ENCODE results near the gene PLEKHA6. TPM values are rescaled to one million over a fixed set of nuclear protein-coding genes. Genes with fewer than 3 reads are reported as not detected.

Gene PLEKHA6
- total RNA-seq, 1 donor from 2014 or later = 27.9 TPM

DNA sequence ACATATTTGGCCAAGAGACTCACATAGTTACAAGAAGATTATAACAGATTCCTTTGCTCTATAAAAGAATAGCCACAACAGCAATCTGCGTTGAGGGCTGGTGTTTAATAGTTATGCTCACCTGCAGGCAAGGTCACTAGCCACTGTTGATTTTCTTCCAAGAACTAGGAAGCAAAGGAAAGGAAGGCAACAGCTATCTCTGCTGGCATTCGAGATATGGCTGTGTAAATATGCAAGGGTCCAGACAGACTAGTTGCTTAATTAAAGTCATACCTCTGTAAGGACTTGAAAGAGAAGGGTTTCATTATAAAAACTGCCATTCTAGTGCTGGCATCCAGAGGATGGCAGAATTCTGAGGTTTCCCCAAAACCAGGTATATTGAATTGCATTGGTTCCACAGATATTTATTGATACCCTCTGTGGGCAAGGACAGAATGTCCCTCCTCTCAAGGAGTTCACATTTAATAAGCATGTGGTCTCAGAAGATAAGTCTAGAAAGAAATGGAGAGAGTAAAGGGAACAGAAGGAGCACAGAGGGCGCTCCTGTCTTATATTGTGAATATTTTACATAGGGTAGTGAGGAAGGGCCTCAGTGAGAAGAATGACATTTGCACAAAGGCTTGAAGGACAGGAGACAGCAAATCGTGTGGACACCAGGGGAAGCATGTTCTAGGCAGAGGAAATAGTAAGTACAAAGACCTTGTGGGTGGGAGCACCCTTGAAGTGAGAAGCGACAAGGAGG, 23.6 kb upstream of the PLEKHA6 start:
- no peak for DNase-seq (ENCODE audit: low spot score)
- intact Hi-C loops (cut with DNase I) = no loop called here

DNA sequence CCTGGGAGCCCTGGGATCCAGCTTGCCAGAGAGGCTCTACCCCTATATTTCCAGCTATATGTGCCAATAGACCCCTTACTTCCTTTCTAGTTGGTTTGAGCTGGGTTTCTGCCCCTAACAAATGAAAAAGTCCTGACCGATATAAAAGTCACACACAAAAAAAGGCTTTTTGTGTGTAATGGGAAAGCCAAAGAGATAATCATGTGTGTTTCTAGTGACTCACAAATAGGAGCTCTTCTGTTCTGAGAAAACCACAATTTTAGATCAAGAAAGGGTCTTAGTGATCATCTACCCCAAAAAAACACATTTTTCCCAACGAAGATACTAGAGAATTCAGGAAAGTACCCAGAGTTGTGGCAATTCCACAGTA, 23.0 kb upstream of the PLEKHA6 start:
- intact Hi-C loops (cut with DNase I) = no loop called here

DNA sequence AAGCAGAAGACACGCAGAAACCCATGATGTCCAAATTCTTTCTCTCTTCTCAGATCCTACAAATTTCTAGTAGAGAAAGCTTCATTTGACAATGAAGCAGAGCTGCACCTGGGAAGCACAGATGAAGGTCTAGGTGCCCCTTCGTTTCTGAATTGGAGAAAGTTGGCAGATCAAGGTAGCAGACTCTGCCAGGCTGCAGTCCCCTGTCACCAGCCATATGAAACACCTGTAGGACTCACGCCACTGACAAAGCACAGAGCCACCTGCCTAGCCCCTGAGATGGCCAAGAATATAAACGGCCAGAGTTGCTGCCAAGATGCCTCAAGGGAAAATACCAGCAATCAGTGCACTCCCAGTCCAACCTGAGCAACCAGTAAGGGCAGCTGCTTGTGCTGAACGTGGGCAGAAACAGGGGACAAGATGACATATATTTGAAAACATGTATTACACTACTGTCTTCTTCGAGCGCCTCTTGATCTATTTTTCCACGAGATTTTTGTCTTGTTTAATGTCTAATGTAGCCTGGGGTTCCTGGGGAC, 20.6 kb upstream of the PLEKHA6 start:
- intact Hi-C loops (cut with DNase I) = no loop called here
- no peak for DNase-seq (ENCODE audit: low spot score)

More for the DNA sequence above, 23.0 kb upstream of the PLEKHA6 start:
- DNase-seq (ENCODE audit: low spot score) = no peak

DNA sequence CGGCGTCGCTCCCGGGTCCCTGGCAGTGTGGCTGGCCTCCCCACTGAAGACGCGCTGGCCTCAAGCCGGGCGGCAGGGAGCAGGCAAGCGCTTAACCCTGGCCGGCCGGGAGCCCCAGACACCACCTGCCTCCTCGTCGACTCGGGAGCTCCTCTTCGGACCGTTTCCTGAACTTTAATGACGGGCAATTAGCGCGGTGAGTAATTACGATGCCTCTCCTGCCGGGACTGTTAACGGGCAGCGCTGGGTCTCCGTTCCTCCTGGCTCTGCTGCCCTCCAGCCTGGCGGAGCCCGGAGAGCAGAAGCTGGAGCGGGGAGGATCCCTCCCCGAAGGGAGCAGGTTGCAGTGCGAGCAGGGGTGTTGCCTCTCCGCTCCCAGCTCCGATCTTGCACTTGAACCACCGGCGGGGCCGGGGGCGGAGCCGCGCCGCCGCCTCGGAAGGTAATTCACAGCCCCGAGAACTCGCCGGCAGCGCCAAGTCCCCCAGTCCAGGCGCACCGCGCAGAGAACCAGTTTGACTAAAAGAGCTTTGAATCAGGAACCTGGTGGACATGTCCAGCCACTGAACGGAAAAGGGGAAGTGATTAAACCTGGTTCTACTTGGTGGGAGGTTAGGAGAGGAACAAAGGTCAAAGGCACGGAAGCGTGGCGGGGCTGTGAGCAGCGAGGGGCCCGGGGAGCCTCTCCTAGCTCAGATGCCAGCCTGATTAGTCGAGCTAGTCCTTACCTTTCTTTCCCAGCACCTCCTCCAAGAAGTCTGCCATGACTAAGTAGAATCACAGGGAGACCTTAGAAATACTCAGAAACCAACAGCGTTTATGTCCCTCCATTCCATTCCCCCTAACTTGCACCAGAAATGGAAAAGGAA, 18.3 kb upstream of the PLEKHA6 start:
- DNase-seq (ENCODE audit: low spot score) = no peak

DNA sequence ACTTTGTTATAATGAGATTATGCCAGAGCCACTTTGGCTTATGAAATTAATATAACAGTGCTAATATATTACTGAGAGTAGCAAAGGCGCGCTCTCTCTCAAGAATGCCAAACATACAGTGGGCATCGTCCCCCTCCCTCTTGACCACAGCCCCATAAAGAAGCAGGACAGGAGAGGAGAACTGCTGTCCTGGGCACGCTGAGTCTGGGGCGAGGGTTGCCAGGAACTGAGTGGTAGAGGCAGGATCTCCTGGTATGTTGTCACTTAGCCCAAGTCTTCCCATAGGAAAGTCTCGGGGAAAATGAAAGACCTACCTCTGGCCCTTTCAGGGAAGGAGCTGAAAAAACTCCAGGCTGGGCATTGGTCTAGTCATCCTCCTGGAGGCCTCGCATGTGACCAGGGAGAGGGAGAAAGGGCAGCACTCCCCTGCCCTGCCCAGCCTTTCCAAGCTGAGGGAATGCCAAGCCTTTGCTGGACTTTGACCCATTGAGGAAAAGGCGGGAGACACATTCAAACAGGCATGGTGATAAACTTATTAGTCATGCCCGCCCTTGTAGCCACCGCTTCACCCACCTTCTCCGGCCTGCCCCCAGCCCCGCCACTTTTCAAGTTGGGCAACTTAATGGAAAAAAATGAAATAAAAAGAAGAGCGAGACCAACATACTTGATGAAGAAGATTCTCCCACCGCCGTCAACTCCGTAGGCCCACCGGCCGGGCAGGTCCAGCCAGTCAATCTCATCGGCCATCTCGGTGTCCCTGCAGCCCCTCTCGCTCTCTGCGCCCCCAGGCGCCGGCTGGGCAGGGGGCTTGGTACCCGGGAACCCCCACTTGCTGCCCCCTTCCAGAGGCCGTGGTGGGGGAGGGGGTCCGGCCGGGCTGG, 17.4 kb upstream of the PLEKHA6 start:
- DNase-seq (ENCODE audit: low spot score) = no peak
- intact Hi-C loops (cut with DNase I) = no loop called here

More for the DNA sequence above, 18.3 kb upstream of the PLEKHA6 start:
- intact Hi-C loops (cut with DNase I) = no loop called here

DNA sequence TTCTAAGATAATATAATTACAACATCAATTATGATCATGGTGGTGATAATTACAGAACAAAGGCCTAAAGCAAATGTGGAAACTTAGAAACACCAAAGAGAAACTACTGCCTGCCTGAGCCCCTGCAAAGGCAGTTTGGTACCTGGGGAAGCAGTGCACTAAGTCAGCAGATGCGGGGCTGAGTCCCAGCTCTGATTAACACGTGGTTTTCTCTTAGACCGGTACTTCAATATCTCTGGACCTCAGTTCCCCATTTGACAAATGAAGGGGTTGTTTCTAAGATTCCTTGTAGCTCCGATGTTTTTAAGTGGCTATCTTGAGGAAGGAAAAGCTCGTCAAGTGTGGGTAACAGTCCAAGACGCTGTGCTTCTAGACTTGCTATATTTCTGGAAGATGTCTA, 16.7 kb upstream of the PLEKHA6 start:
- DNase-seq (ENCODE audit: low spot score) = no peak
- intact Hi-C loops (cut with DNase I) = no loop called here

DNA sequence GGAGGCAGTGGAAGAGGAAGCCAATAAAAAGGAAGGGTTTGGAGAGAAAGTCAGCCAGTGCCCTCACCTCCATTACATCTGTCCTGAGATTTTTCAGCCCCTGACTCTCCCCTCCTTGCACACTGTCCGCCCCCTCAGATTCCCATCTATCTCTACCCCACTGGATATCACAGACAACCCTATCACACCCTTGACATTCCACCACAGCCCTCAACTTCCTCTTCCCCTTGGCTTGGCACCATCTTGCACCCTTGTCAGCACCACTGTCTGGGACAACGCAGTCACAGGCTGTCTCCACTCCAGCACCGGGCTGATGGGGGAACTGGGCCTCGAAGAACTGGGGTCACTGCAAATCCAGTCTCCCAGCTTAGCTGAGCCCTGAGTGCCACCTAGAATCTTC, 14.2 kb upstream of the PLEKHA6 start:
- no peak for DNase-seq (ENCODE audit: low spot score)
- intact Hi-C loops (cut with DNase I) = no loop called here

DNA sequence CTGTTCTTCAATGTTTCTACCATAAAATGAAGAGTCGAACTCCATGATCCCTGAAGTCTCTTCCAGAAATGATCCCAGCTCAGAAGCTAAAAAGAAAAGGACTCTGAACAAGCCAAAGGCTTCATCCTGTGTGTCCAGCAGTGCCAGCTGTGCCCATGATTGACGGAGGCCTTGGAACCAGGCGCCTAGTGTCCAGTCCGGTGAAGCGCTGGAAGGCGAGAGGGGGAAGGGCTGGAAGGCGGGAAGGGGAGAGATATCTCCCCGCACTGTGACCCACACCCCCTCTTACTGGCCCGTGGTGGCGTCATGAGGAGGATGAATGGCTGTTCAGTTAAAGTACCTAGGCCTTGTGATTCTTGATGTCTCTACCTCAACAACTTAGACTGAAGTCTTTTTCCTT, 10.4 kb upstream of the PLEKHA6 start:
- DNase-seq (ENCODE audit: low spot score) = no peak
- intact Hi-C loops (cut with DNase I) = no loop called here

DNA sequence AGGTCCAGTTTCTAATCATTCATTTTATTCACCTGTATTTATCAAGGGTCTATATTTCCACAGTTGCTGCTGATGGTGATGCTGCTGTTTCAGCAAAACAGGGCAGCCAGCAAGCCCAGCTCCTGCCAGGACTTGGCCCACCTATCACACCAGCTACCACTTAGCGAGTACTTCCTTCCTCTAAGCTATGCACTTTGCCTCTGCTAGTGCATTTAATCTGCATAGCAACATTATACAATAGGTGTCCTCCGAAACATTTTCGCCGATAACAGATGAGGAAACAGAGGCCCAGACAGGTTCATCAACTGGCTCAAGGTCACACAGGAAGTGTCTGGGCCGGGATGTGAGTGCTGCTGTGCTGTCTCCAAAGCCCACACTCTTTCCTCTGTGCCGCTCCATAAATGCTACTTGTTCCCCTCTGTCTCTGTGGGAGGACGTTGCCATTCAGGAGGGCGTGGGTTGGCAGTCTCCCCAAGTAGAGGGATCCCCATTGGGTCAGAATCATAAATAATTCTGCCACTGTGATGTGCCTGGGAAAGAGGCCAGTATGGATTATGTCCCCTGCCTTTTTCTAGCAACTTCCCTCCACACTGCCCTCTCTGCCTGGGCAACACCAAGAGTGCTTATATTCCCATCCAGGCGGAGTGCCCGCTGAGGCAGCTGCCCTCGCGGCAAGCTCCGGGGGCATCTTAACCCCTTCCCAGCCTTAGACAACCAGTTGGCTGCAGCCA, 9.4 kb upstream of the PLEKHA6 start:
- no peak for DNase-seq (ENCODE audit: low spot score)
- intact Hi-C loops (cut with DNase I) = no loop called here

DNA sequence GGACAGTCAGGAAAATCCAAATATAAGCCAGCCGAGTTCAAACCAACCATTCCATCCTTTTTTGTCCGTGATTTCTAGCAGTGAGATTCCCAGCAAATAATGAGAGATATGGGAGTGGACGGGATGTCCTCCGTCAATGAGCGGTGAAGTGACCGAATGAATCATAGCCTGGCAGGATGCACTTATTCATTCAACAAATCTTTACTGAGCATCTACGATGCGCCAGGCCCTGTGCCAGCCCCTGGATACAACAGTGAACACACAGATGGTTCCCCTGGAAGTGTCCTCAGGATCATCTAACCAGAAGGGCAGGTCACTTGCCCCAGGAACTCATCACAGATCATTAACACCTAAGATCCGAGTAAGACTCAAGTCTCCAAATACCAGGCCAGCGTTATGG, 8.2 kb upstream of the PLEKHA6 start:
- intact Hi-C loops (cut with DNase I) = no loop called here
- DNase-seq (ENCODE audit: low spot score) = no peak

DNA sequence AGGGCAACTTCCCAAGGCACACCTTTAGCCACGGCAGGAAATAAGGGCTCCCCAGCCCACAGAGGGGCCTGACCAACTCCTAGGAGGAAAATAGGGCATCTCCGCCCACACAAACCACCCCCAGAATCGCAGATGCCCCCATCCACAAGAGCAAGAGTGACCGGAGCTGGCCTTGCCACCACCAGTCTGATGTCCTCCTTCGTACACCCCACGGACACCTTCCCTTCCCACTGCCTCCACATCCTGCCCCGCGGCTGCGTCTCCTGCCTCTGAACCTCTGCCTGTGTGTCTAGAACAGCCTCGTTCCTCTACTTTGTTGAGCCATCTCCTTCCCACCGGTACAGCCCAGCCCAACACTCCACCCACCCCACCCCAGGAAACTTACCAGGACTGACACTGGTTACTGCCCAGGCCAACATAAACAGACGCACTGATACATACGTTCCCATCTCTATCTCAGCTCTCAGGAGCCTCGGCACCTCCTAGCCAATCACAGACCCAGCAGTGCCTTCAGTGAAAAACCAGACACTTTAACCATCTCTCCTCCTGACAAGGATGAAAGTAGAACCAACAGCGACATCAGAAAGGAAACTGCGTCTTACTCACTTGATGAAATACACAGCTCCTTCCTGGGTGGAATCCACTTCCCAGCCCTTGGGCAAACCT, 7.6 kb upstream of the PLEKHA6 start:
- DNase-seq (ENCODE audit: low spot score) = no peak
- intact Hi-C loops (cut with DNase I) = no loop called here

DNA sequence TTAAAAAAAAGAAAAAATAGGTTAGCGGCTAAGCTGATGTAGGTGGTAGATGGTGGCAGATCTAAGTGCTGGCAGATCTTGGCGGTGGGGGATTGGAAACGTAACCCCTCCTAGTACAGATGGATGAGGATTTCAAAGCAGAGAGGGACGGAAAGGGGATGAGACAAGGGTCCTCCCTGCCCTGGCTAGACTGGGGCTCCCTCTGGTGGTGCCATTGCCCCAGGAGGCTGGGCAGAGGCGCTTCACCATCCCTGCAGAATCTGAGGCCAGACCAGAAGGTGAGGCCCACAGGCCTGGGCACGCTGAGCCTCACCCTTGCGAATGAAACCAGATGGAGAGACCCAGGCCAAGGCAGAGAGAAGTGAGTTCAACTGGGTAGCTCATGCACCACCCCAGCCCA, 7.0 kb upstream of the PLEKHA6 start:
- intact Hi-C loops (cut with DNase I) = no loop called here
- no peak for DNase-seq (ENCODE audit: low spot score)

DNA sequence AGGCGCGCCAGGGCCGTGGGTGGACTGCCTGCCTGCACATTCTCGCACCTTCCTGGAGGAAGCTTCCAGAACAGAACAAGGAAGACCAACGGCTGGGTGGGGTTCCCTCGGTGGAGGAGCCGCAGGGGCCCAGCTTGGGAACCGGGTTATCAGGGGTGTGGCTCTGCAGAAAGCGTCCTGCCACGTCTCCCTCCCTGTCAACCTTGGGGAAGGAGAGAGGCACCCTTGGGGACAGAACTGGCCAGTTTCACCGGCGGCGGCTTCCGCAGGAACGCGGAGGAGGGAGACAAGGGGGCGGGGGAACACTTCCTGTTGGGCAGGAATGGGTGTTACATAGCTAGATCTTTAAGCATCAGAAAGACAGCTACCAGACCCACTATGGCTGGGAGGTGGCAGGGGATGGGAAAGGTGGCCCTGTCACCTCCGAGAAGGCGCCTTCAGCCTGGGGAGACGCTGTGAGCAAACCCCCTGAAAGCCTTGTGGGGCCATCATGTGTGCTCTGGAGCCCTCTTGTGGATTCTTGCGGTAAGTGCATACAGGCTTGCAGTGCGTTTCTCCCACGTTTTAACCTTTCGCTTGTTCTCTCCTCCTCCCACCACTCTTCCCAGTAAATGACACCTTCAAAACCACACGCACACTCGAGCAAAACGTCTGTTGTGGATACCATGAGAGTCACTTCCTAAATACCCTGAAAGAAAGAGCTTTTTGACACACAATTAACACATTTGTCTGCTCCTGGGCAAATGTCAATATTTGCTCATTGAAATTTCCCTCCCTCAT, 3.8 kb upstream of the PLEKHA6 start:
- intact Hi-C loops (cut with DNase I) = loop anchor here (1.0 to 5.0 kb wide), 4 partner anchors 105 to 501 kb away; partner anchors contain the start of gene SNRPE
- peak; percentile 86 for DNase-seq (ENCODE audit: low spot score)

DNA sequence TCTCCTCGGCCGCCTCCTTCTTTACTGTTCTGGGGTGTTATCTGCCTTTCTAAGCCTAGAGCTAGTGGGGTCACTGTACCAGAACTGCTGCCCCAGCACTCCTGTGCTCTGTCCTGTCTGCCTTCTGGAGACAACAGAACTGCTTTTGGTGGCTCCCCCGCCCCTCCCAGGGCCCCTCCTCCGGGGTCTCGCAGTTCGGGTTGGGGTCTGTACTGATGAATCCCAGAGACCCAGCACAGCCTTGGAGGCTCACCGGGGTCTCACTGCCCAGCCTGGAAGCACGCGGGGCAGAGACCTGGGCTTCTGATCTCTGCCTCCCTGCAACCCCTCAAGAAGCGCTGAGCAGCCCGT, 3.2 kb upstream of the PLEKHA6 start:
- DNase-seq (ENCODE audit: low spot score) = no peak
- intact Hi-C loops (cut with DNase I) = loop anchor here (1.0 to 5.0 kb wide), 2 partner anchors 105 to 501 kb away; partner anchors contain the start of gene SNRPE

DNA sequence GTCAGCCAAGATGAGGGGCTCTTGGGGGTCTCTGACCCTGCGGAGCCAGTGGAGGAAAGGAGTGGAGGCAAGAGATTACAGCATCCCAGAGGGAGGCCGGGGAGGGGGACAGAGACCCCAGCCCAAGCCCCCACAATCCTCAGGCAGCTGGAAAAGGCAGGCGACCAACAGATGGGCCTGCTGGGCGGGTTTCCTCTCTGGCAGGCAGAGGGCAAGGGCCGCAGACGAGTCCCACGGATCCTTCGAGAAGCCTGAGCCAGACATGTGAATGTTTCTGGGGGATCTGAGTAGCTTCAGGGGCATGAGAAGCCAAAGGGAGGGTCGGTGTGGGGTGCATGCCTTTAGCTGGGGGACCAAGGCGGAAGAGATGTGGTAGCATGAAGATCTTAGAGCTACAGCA, 2.1 kb upstream of the PLEKHA6 start:
- no peak for DNase-seq (ENCODE audit: low spot score)
- intact Hi-C loops (cut with DNase I) = loop anchor here (5.0 kb wide), 1 partner anchor 499 kb away; the partner anchor contains the start of gene SNRPE

DNA sequence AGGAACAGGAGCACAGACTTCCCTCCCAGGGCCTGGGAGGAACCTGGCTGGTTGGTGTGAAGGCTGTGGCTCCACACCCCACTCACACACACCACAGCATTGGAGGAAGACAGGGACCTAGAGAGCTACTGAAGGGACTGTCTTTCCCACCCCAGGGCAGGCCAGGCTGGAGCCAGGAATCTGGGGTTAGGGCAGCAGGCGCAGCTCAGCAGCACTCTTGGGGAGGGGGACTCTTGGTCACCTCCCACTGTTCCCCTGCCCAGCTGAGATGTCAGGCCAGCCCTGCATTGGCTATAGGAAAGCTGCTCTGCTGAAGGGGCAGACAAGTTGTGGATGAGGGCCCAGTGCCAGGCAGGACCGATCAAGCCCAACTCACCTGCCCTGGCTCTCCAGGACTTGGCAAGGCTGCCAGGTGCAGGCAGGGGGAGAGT, 1.6 kb upstream of the PLEKHA6 start:
- no peak for DNase-seq (ENCODE audit: low spot score)
- intact Hi-C loops (cut with DNase I) = loop anchor here (5.0 kb wide), 1 partner anchor 499 kb away; the partner anchor contains the start of gene SNRPE

DNA sequence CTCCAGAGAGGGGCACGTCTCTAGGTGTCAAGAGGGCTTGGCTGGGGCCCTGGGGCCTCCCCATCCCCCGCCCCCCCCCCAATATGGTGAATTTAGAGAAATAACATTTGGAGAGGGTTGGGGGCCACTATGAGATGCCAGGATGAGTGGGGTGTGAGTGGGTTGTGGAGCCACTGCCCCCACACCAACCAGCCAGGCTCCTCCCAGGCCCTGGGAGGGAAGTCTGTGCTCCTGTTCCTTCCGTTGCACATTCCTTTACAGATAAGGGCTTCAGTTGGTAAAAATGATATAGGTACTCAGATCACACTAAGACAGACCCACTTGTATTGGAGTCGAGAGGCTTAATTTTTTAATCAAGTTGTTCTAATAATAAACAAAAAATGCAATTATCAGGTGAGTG, 585 bp upstream of the PLEKHA6 start:
- intact Hi-C loops (cut with DNase I) = loop anchor here (5.0 kb wide), 1 partner anchor 498 kb away; the partner anchor contains the start of gene SNRPE
- DNase-seq (ENCODE audit: low spot score) = no peak

DNA sequence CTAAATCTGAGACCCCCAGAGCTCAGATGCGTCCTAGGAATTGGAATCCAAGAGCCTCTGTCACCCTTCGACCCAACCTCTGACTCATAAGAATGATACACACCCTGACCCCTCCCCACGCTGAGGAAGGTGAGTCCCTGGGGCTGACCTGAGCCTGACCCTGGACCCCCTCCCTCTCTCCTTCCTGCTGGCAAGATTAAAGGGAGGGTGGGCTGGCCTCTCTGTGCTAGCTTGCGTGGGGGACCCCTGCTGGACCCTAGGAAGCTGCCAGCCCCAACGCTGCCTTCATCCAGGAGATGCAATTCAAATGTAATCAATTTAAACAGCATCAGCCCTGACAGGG, 627 bp downstream of the PLEKHA6 start:
- intact Hi-C loops (cut with DNase I) = no loop called here
- no peak for DNase-seq (ENCODE audit: low spot score)

Data from cardiac septum (tissue), 1 donor.